GM12872 (cell line): Measurements from ENCODE around the gene IFNA1.

Experiments used
- CTCF ChIP-seq: IDR thresholded peaks from 3 replicates; pipeline ENCODE4 v1.5.1; 2011; ENCODE audit warnings: low read depth, mild to moderate bottlenecking, low read length, moderate library complexity; ENCODE audit not compliant: insufficient read depth

IFNA1 gene

DNA sequence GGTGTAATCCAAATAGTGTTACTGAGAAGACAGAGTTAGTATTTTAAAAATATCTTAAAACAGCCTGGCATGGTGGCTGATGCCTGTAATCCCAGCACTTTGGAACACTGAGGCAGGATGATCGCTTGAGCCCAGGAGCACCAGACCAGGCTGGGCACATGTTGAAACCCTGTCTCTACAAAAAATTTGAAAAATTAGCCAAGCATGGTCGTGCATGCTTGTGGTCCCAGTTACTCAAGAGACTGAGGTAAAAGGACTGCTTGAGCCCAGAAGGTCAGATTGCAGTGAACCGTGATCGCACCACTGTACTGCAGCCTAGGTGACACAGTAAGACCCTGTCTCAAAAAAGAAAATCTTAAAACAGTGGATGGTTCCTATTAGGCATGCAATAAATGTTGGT lies 12.4 kb downstream of the IFNA1 start:
- TF ChIP-seq CTCF = no peak

DNA sequence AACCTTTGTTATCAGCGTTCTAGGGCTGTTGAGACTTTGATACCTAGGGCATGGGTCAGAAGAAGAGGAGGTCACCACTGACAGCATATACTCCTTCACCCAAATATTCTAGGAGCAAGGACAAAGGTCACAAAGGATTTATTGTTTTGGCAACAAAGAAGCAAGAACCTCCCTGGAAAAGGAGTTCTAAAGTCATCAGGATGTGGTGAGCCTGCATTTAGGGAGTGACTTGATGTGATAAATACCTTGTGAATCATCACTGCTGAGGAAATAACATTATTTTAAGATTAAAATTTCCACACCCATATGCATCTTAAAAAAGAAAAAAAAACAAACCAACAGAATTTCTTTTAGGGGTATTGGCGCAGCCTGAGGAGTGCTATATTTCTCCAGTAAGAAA lies 13.9 kb downstream of the IFNA1 start:
- no peak for TF ChIP-seq CTCF

- peak; percentile 88 for TF ChIP-seq CTCF
Measured at GRCh38 chr9:21455320-21455719, 15.1 kb downstream of the IFNA1 start.

DNA sequence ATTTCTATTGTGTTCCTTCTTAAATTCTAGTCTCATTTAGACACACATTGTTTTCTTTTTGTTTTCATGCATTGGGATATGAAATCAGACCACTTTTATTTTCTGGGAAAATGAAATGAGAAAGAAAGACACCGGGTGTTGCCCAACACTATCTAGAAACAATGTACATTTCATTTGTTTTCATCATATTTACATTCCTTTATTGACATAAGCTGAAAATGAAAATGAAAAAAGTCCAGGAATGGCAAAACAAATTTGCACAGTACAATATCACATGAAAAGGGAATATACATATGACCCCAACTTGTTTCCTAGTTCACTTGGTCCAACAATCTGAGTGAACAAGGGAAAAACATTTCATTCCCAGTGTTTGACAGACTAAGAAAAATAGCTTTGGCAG lies 21.1 kb downstream of the IFNA1 start:
- no peak for TF ChIP-seq CTCF

GRCh38 chr9:21465138-21465537 lies 24.9 kb downstream of the IFNA1 start:
- no peak for TF ChIP-seq CTCF

DNA sequence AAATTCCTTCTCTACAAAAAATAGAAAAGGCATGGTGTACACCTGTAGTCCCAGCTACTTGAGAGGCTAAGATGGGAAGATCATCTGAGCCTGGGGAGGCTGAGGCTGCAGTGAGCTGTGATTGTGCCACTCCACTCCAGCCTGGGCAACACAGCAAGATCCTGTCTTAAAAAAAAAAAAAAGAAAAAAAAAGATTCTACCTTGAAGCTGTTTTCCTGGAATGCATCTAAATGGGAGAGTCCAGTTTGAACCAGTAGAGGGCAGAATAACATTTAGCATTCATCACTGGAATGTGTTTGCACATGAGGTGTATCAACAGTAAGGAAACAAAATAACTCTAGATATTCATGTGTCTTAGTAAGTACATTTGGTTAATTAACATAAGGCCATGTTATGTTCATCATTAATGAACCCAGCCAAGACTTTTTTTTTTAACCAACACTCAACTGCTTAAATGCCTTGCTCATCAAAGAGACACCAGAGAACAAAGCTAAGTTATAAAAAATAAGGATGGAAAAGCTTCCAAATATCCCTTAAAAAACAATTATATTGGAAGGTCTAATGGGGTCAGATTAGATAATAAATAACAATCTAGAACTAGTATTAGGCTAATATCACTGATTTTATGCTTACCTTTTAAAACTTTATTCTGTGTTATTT lies 25.8 kb downstream of the IFNA1 start:
- TF ChIP-seq CTCF = peak; percentile 66

- TF ChIP-seq CTCF = no peak
Measured at GRCh38 chr9:21470126-21470525, 29.9 kb downstream of the IFNA1 start.
